GM18519 (cell line): ENCODE measurements around the gene TLR6.
"Not testable (repeated sequence)": the region's sequence is repeated elsewhere in the genome, so short reads cannot be mapped to it uniquely, and the experiment has no call there.

ENCODE experiments used
- ATAC-seq: cut with Tn5 transposase; IDR thresholded peaks from one replicate; pipeline ENCODE4 v1.9.1; 2021; ENCODE audit warnings: mild to moderate bottlenecking, moderate library complexity; ENCODE audit not compliant: unreplicated experiment, low FRiP score

TLR6 gene

DNA sequence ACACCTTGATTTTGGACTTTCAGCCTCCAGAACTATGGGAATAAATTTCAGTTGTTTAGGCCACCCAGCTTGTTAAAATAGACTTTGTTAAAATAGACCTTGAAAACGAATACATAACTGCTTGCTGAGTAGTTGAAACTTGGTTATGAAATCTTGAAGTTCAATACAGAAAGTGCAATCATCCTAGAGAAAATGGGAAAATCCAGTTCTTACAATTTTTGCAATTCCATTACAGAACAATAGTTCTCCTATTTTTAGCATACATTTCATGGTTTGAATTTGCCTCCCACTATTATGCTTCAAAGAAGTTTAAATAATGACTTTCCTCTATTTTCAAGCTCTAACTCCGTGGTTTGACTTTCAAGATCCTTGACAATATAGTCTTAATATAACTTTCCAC is 62.6 kb downstream of the TLR6 start:
- ATAC-seq = no peak

DNA sequence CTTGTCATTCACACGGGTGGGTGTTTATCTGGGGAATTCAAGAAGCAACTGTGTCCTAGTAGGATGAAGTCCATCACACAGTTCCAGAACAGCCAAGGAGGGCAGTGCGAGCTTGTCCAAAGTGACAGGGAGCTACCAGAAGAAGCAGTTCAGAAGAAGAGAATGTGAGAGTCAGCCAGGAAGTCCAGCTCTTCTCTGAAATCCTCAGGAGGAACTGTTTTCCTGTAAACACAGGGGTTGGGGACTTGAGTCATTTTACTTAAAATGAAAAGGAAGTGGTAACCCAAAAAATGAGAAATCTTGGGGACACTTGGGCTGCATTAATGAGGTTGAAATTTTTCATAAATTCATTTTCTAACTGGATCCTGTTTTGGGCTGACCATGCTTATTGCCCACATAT is 65.6 kb downstream of the TLR6 start:
- no peak for ATAC-seq

DNA sequence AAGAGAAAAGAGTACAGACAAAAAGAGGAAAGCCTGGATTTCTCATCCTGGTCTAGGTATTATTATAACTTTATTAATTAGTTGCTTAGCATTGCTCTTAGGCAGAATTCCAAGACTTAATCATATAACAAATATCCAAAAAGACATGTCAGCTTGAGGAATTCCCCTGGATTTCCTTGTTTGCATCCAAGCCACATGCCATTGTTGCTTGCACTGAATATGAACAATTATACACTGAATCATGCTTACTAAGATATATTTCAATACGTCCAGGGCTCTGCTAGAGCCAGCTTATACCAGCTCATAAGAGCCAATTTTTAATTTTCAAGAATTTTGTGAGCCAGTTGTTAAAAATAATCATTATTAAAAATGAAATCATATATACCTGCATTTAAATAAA is 68.3 kb downstream of the TLR6 start:
- no peak for ATAC-seq

DNA sequence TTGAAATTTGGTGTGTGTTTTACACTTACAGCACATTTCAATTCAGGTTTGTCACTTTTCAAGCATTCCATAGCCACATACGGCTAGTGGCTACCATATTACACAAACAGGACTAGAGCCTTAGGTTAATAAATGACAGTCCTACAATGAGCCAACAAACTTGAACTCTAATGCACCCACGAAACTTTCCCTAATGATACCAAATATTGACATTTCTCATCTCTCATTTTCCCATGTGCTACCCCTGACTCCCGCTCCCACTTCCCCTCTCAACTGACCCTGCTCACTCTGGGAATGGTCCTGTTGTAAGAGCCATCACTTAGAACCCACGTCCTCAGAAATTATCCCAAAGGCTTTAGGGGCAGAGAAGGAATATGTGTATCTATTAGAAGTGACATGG is 68.9 kb downstream of the TLR6 start:
- ATAC-seq = no peak

DNA sequence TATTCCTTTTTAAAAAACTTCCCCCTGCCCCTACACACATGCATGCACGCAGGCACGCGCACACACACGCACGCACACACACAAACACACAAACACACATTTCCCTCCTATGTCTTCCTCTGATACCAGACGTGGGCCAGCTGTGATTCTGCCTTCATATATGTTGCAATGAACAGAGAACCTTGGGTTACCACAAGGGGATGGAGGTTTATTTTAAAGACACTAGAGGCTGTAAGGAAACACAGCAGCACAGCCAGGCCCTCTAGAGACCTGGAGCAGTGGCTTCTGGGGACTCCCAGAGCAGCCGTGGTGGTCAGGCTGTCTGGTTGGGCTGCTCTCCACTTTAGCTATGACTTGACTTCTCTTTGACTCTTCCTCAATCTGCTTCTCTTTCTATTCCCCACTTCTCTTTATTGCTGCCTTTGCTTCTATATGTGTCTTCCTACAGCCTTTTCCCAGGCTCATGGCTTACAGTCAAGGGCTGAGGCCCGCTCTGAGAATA is 70.7 kb downstream of the TLR6 start:
- peak; percentile 64 for ATAC-seq

DNA sequence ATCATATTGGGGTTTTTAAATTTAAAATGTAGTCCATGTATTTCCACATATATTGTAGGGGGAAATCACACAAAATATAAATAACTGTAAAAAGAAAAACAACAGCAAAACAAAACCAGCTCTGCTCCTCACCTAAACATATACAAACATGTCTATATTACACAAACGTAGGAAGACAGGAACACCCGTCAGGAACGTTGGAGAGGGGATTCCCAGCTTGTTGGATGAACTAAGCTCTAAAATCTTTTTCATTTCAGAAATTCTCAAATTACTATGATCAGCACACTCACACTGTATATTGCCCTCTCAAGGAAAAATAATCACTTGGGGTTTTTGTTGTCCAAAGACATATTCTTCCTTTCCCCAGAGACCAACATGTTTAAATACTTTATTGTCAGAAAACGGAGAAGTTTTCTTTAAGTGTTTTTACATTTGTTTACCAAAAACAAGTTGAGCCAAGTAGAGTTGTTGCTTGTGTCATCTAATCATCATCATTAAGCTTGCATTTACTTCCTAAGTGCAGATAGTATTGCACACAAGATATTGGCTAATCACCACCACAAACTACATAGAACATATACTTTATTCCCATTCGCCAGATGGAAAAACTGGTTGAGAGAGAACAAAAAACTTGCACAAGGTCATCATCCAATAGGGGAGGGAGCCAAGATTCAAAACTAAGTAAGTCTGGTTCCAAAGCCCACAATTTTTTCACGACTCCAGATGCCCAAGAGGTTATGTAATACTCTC is 71.4 kb downstream of the TLR6 start:
- ATAC-seq = no peak

DNA sequence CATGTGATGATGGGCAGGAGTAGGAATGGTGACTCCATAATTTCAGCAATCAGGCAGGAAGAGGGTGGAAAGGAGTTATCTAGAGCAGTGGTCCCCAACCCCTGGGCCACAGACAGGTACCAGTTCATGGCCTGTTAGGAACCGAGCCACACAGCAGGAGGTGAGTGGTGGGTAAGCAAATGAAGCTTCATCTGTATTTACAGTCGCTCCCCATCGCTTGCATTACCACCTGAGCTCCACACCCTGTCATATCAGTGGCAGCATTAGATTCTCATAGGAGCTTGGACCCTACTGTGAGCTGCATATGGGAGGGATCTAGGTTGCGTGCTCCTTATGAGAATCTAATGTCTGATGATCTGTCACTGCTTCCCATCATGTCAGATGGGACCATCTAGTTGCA is 72.5 kb downstream of the TLR6 start:
- ATAC-seq = no peak

DNA sequence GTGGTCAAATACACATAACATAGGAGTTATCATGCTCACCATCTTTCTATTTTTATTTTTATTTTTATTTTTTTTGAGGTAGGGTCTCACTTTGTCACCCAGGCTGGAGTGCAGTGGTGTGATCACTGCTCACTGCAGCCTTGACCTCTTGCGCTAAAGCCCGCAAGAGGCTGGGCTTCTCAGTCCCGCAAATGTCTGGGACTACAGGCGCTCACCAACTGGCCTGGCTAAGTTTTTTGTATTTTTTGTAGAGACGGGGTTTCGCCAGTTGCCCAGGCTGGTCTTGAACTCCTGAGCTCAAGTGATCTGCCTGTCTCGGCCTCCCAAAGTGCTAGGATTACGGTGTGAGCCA is 73.5 kb downstream of the TLR6 start:
- no peak for ATAC-seq

DNA sequence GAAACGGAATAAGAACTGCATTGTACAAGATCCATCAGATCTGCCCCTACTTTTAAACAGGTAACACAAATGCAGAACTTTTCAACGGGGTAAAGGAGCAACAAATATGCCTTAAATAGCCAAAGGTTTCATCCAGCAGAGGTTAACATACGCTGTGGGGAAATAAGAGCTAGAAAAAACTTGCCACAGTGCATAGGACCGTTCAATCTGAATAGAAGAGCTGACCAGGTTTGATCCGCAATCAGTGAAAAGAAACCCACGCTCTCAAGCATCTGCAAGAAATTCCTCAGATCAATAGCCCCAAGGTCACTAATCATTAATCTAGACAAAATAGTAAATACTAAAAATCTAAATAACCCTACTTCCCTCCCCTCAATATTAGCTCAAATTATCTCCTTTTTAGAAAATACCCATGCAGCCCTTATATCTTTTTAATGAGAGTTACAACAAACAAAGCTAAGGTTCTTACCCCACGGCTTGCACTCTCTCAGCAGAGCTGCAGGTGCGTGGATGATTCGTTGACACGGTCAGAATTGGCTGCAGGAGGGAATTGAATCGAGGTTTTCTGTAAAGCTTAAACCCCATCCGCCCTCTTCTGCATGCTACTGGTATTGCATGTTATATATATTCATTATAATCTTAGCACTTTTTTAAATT is 74.0 kb downstream of the TLR6 start, which contains the start of gene TLR10:
TSS of gene TLR10 (minus strand) at position 539 of the 657 bp plus-strand sequence. CDS start 7,400 bp downstream, outside the sequence.
- ATAC-seq = no peak

DNA sequence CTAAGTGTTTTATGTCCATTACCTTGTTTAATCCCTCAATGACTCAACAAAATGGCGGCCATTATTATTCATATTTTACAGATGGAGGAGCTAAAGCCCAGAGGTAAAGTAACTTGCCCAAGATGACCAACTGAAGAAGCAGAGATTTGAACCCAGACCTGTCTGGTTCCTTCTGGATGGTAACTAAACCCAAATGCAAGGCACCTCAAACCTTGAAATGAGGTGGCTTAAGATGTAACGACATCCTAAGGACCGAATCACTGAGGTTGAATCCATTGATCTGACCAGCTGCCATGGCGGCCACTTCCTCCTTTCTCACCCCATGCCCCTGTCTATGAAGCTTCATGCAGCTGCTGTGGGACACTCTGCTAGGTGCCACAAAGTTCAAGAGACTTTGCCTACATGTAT is 74.8 kb downstream of the TLR6 start:
- no peak for ATAC-seq

DNA sequence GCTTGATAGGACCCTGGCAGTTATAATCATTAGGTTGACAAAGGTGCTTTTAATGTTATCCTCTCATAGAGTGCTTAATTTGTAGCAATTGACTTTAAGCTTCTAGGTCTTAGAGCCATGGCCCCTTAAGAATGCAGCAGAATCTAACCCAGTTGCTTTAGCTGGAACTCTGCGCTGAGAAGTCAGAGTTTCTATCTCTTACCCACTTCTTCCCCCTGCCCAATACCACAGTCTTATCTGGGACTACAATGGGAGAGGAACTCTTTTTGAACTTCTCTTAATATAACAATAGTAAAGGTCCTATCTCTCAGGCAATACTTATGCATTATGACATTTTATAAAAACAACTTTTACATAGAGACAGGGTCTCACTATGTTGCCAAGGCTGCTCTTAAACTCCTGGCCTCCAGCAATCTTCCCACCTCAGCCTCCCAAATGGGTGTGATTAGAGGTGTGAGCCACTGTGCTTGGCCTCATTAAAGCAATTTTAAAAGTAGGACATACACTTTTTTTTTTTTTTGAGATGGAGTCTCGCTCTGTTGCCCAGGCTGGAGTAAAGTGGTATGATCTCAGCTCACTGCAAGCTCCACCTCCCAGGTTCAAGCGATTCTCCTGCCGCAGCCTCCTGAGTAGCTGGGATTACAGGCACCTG is 75.7 kb downstream of the TLR6 start:
- ATAC-seq = no peak

DNA sequence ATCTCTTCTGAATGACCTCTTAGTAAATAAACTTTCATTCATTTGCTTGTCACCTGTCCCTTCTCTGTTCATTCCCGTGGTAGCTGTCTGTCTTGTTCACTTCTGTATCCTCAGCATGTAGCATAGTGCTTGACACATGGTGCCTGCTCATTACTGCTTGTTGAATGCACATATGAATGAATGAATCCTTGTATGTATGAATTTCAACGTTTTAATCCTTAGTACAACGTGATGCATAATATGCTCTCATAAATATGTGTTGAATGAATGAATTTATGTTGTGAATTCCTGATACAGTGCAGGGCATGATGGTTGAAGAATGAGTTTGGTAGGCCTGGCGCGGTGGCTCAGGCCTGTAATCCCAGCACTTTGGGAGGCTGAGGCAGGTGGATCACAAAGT is 76.8 kb downstream of the TLR6 start:
- no peak for ATAC-seq

DNA sequence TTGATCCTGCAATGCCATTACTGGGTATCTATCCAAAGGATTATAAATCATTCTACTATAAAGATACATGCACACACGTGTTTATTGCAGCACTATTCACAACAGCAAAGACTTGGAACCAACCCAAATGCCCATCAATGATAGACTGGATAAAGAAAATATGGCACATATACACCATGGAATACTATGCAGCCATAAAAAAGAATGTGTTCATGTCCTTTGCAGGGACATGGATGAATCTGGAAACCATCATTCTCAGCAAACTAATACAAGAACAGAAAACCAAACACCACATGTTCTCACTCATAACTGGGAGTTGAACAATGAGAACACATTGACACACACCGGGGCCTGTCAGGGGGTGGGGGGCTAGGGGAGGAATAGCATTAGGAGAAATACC is 78.7 kb downstream of the TLR6 start:
- not testable (repeated sequence) for ATAC-seq

DNA sequence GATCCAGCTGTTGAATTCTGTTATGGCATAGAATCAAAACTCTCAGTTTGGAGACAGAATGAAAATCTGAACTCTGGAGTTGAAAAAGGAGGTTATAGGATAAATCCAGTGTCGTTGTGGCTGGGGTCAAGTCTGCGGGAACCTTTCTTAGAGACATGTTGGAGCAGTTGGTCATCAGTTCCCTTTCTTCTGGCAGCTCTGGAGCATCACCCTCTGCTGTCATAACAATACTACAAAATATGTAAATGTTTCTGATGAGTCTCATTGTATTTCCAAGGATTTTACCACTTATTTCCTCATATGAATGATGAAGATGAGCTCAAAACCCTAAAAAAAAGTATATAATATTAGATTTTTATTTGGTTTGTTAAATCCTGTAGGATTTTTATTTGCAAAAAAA is 81.3 kb downstream of the TLR6 start:
- no peak for ATAC-seq

DNA sequence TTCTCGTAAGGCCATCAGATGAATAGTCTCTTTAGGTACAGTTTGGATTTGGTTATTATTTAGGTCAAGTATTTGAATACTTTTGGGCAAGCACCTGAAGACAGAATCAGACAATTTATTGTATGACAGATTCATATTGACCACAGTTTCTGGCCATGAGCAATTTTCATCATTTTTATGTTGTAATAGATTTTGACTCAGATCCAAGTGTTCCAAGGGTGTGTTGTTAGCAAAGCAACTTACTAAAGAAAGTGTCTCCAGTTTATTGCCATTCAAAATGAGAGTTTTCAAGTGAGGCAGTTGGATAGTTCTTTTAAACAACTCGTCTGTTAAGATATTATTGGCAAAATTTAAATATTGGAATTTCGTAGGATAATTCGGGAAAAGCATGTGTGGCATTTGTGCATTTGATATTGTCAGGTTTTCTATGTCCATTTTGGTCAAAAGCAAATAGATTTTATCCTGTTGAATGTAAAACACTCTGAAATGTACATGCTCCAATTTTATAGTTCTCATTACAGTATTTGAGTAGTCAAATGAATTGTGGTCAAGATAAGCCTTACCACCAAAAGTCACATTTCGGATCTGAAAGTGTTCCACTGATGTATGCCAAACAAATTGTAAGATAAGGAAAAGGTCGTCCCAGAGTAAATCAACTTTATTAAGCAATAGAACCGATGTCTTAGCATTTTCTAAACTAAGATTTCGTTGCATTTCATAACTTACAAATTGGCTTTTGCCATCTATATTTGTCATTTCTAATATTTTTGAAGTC is 82.2 kb downstream of the TLR6 start:
- ATAC-seq = no peak
